Activated T-helper 2 cell treated with anti-CD3 and anti-CD28 coated beads, Interferon-gamma antibody, Interleukin-2, Interleukin-4, amounts not matched to agents 10 μg/mL and 5 μg/mL and 100 μg/mL, durations not matched to agents 14 hours and 24 hours and 36 hours (primary cell): ENCODE measurements around the gene ABLIM3. TPM values are rescaled to one million over a fixed set of nuclear protein-coding genes. Genes with fewer than 3 reads are reported as not detected.

Experiments used
- DNase-seq: peaks from one replicate; pipeline ENCODE4 v3.0.0; 2021; ENCODE audit warnings: low spot score
- H3K27ac Mint-ChIP-seq: one replicate; pipeline ENCODE4 v1.8.0; 2021; ENCODE audit warnings: mixed read lengths
- H3K27me3 Mint-ChIP-seq: one replicate; pipeline ENCODE4 v1.8.0; 2021; ENCODE audit warnings: low read depth, mixed read lengths
- H3K36me3 Mint-ChIP-seq: one replicate; pipeline ENCODE4 v1.8.0; 2021; ENCODE audit warnings: low read depth, mixed read lengths
- H3K4me1 Mint-ChIP-seq: one replicate; pipeline ENCODE4 v1.8.0; 2021; ENCODE audit warnings: low read depth, mixed read lengths
- H3K4me3 Mint-ChIP-seq: one replicate; pipeline ENCODE4 v1.8.0; 2021; ENCODE audit warnings: low read depth, mild to moderate bottlenecking, moderate library complexity, mixed read lengths
- H3K9me3 Mint-ChIP-seq: one replicate; pipeline ENCODE4 v1.8.0; 2021; ENCODE audit warnings: mixed read lengths
- intact Hi-C: fragments of 100-400 bp; cut with micrococcal nuclease; formaldehyde crosslinking; loops from one replicate; pipeline ENCODE4 v1.15.1; 2023
- total RNA-seq: library from RNA; stranded (reverse); gene quantifications from 2 replicates; pipeline ENCODE4 v1.2.3, GENCODE V29; 2022

ABLIM3 gene
- total RNA-seq, 1 donor from 2014 or later = not detected

DNA sequence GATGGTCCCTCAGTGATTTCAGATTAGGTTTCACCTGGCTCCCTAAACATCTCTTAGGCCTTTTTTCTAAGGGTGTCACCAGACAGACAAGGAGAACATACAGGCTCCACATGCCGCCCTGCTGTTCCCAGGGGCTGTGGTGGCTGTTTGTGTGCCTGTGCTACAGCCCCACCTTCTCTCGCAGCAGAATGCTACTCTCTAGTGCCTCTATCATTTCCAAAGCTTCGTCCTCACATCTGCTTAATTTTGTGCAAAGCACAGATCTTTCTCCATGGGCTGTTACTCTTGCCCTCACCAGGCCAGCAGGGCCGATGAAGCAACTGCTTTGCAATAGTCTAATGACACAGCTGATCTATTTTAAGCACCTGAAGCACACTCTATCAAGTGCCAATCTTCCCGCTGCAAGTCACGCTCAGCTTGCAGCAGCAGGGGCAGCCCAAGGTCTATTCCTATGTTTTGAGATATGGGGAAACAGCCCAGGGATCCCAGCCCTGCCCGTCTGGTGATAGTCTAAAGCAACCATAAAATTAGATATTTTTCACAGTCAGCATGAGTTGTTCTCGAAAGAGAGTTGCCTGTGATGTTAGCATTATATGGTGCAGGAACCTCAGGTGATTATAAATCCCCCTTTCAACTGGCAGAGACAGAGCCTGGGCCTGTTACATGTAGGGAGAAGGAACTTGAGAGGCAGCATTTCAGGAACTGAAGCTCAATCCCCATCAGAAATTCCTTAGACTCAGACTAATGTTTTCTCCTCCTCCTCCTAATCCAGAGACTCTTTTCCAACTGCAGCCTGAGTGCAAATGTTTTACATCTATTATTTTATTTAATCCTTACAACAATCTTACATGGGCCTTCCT is 12.7 kb downstream of the ABLIM3 start:
- Mint-ChIP-seq H3K4me1 (no peaks in the 10 kb centered on the region), H3K36me3 (no peaks in the 10 kb centered on the region), H3K27me3 (peaks cover 7% of the 10 kb centered on the region), H3K9me3 (no peaks in the 10 kb centered on the region), H3K4me3 (no peak overlapping the region), H3K27ac (no peak overlapping the region)
- intact Hi-C loops = no loop called here
- DNase-seq = no peak

DNA sequence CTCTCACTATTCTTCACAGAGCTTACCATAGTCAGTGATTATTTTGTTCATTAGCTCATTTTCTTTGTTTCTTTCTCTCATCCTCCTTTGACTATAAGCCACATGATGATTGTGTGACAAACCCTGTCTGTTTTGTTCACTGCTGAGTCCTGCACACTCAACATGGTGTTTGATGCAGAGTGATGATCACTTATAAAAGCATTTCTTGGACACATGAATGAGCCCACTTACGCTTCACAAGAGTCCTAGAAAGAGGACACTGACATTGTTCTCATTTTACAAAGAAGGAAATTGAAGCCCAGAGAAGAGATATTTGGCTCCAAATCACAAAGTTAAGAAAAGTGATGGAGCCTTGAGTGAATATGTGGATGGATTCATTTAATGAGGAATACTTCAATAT is 13.4 kb downstream of the ABLIM3 start:
- Mint-ChIP-seq H3K9me3 (no peaks in the 10 kb centered on the region), H3K27ac (no peak overlapping the region), H3K27me3 (peaks cover 9% of the 10 kb centered on the region), H3K4me1 (no peaks in the 10 kb centered on the region), H3K36me3 (no peaks in the 10 kb centered on the region), H3K4me3 (no peak overlapping the region)
- intact Hi-C loops = no loop called here
- DNase-seq = no peak

DNA sequence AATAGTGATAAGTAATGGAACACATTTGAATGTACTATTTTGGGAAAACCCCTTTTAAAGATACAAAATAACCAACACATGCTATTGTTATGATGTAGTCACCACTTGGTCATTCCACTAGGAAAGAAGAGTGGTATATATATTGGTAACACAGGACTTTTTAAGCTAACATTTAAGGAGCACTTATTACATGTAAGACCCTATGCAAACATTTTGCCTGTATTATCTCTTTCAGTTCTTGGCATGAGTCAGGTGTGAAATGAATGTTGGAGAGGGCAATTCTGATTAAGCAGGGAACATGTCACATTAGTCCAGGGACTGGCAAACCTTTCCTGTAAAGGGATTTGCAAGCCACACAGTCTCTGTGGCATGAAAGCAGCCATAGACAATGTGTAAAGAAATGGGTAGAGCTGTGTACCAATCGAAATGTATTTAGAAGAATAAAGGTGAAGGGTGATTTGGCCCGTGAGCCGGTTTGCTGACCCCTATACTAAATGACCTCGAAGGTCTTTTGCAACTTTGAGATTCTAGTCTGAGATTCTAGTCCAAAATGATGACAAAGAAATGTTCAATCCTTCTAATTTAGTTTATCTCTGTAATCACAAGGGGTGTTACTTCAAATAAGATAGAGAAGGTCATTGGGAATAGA is 15.3 kb downstream of the ABLIM3 start:
- Mint-ChIP-seq H3K27me3 (peaks cover 12% of the 10 kb centered on the region), H3K36me3 (no peaks in the 10 kb centered on the region), H3K4me3 (no peak overlapping the region), H3K27ac (no peak overlapping the region), H3K4me1 (no peaks in the 10 kb centered on the region), H3K9me3 (no peaks in the 10 kb centered on the region)
- DNase-seq = no peak
- intact Hi-C loops = no loop called here

DNA sequence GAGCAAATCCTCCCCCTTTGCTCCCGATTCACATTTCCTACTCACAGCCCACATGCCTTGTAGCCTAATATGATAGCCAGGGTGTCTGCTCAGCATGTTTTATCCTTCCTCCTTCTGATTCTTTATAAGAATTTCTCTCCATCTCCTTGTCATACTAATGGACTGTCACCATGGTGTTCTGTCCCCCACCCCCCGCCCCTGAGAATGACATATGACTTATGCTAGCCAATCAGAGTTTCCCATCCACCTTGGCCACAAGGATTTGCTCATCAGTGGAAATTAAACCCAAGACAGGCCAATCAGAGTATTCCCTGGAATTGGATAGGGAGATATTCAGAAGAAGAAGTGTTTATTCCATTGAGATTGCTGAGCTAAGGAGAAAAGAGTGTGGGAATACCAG is 16.0 kb downstream of the ABLIM3 start:
- no peaks in the 10 kb centered on the region for H3K4me1 Mint-ChIP-seq
- H3K27ac Mint-ChIP-seq = no peak overlapping the region
- no peaks in the 10 kb centered on the region for H3K9me3 Mint-ChIP-seq
- H3K27me3 Mint-ChIP-seq = peaks cover 12% of the 10 kb centered on the region
- intact Hi-C loops = no loop called here
- H3K4me3 Mint-ChIP-seq = no peak overlapping the region
- H3K36me3 Mint-ChIP-seq = no peaks in the 10 kb centered on the region
- DNase-seq = no peak

DNA sequence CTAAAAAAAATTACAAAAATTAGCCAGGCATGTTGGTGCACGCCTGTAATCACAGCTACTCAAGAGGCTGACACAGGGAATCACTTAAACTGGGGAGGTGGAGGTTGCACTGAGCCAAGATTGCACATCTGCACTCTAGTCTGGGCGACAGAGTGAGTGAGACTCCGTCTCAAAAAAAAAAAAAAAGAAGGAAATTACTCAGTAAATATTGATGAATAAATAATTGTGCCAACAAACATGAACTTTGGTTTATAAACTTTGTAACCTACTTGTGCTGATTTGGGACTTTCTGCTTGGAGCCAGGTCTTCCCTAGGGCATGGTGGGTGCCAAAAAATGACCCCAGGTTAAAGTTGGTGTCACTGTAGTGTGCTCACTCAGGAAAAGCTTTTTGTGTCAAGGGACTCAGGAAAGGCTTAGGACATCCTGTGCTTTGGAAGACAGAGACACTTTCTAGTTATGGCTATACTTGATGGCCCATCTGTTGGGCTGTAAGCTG is 19.0 kb downstream of the ABLIM3 start:
- Mint-ChIP-seq H3K27ac (no peak overlapping the region), H3K36me3 (no peaks in the 10 kb centered on the region), H3K27me3 (peaks cover 9% of the 10 kb centered on the region), H3K4me1 (no peaks in the 10 kb centered on the region), H3K9me3 (no peaks in the 10 kb centered on the region), H3K4me3 (no peak overlapping the region)
- no peak for DNase-seq
- intact Hi-C loops = no loop called here

DNA sequence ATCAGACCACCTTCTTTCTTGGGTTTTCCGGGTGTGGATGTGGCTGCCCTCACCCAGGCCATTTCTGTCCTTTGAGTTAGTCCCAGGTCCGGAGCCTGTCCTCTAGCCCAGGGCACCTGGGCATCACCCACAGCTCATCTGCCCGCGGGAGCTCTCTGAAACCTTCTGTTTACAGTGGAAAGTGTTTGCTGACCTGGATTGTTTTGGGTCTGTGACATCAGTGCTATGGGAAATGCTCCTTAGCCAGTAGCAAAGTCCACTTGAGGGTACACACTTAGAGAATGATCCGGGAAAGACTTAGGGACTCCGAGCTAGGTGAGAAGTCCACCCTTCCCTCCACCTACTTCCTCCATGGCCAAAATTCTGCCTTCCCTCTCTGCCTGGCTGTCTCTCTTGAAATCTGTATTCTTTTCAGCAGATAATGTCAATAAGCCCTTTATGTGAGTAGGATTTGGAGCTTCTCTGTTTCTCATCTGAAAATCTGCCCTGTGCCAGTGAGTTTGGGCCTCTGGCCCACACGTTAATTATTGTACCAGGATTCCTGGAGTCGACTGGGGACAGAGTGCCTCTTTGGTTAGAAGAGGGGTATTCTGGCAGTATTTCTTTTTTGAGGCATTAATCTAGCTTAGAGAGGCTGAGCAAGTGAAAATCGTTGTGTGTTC is 19.9 kb downstream of the ABLIM3 start:
- no peak for DNase-seq
- no peaks in the 10 kb centered on the region for H3K36me3 Mint-ChIP-seq
- intact Hi-C loops = no loop called here
- H3K9me3 Mint-ChIP-seq = no peaks in the 10 kb centered on the region
- no peaks in the 10 kb centered on the region for H3K4me1 Mint-ChIP-seq
- H3K27me3 Mint-ChIP-seq = peaks cover 13% of the 10 kb centered on the region
- no peak overlapping the region for H3K27ac Mint-ChIP-seq
- H3K4me3 Mint-ChIP-seq = no peak overlapping the region

DNA sequence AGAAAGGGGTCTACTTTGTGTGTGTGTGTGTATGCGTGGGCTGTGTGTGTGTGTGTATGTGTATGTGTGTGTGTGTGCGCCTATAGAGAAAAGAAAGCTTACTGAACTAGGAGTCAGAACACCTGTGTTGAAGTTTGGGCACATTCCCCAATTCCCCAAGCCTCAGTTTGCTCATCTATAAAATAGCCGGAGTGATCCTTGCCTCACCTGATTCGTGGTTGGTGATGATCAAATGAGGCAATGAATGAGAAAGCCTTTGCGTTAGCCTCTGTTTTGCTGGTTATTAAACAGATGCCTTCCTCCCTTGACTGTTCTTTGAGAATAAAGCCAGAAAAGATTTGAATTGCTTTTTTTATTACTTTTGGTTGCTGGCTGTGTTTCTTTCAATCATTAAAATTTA is 20.6 kb downstream of the ABLIM3 start:
- Mint-ChIP-seq H3K36me3 (no peaks in the 10 kb centered on the region), H3K9me3 (no peaks in the 10 kb centered on the region), H3K27me3 (peaks cover 19% of the 10 kb centered on the region), H3K27ac (no peak overlapping the region), H3K4me1 (no peaks in the 10 kb centered on the region), H3K4me3 (no peak overlapping the region)
- intact Hi-C loops = no loop called here
- DNase-seq = no peak

DNA sequence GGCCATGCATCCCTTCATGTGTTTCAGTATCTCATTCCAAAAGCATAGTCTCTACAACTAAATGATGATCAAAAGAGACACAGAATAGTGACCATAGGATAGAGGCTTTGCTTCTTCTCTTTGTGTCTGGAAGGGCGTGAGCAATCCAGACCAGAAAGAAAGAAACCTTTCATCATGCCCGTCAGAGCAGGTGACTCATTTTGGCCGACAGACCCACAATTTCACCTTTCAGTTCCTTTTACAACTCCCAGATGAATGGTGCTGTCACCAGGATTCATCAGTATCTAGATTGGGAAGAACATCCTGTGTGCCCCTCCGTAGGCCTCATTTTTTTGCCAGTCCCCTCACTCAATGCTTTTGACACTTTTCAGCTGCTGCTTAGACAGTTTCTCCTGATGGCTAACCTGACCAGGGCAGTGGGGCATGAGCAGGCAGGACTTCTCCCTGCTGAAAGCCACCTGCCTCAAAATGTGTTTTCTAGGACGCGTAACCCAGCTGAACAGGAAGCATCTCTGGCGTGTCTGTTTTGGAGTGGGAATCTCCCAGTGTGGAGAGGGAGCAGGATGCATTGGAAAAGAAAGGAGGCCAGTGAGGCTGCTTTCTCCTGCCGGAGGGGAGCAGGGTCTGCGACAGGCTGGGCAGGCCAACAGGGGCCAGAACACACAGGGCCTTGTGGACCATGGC is 21.2 kb downstream of the ABLIM3 start:
- no peak for DNase-seq
- Mint-ChIP-seq H3K27me3 (peaks cover 20% of the 10 kb centered on the region), H3K9me3 (no peaks in the 10 kb centered on the region), H3K36me3 (no peaks in the 10 kb centered on the region), H3K4me1 (no peaks in the 10 kb centered on the region), H3K4me3 (no peak overlapping the region), H3K27ac (no peak overlapping the region)
- intact Hi-C loops = no loop called here

DNA sequence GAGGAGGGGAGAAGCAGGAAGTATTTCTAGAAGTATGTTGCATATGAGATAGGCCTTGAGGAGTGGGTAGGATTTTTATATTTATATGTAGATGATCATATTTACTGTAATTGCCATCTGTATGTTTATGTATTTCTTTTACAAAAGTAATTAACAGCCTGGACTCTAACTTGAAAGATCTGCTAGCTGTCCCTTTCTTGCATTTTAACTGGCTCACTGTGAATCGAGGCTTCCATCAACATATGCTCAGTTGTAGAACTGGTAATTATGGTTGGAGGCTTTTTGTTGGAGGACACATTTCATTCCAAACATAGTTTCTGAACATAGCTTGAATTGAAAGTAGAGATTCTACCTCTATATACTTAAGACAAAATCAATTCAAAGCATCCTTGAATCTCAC is 23.4 kb downstream of the ABLIM3 start:
- H3K4me1 Mint-ChIP-seq = no peaks in the 10 kb centered on the region
- intact Hi-C loops = no loop called here

DNA sequence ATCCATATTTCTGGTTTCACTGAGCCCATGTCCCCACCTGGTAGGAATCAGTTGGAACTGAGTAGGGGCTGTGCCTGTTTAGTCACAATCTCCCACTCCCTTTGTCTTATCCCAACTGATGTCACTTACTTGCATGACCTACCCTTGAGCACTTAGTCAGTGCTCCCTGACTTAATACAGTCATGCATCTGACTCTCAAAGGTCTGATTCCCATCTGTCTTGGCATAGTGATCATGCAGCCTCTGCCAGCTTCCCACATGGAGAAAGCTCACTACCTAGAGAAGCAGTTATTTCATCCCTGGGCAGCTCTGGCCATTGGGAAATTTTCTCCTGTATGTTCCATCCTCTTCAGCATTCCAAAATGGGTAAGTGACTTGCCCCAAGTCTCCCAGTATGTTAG is 24.8 kb downstream of the ABLIM3 start:
- H3K9me3 Mint-ChIP-seq = no peaks in the 10 kb centered on the region
- H3K27ac Mint-ChIP-seq = no peak overlapping the region
- H3K4me3 Mint-ChIP-seq = no peak overlapping the region
- peaks cover 26% of the 10 kb centered on the region for H3K27me3 Mint-ChIP-seq
- H3K36me3 Mint-ChIP-seq = no peaks in the 10 kb centered on the region
- no peak for DNase-seq
- intact Hi-C loops = no loop called here
- no peaks in the 10 kb centered on the region for H3K4me1 Mint-ChIP-seq

More for the DNA sequence above, 23.4 kb downstream of the ABLIM3 start:
- Mint-ChIP-seq H3K4me3 (no peak overlapping the region), H3K36me3 (no peaks in the 10 kb centered on the region), H3K9me3 (no peaks in the 10 kb centered on the region), H3K27ac (no peak overlapping the region), H3K27me3 (peaks cover 24% of the 10 kb centered on the region)
- DNase-seq = no peak

DNA sequence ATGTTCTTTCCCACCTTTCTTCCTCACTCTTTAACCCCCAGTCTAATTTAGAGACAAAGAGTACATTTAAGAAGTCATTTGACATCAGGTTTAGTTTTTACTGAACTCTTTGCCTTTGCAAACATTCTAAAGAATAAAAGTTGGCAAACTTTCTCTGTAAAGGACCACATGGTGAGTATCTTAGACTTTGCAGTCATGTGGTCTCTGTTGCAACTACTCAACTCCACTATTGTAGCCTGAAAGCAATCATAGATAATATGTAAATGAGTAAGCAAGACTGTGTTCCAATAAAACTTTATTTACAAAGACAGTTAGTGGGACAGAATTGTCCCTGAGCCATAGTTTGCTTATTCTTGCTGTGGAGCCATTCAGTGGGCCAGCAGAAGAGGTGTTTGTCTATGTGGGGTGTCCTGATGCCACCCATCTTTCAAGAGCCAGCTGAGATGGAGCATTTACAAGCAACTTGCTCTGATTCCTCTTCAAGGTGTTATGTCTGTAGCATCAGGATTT is 25.4 kb downstream of the ABLIM3 start:
- intact Hi-C loops = no loop called here
- Mint-ChIP-seq H3K9me3 (no peaks in the 10 kb centered on the region), H3K27me3 (peaks cover 26% of the 10 kb centered on the region), H3K4me3 (no peak overlapping the region), H3K27ac (no peak overlapping the region), H3K4me1 (no peaks in the 10 kb centered on the region), H3K36me3 (no peaks in the 10 kb centered on the region)
- no peak for DNase-seq

DNA sequence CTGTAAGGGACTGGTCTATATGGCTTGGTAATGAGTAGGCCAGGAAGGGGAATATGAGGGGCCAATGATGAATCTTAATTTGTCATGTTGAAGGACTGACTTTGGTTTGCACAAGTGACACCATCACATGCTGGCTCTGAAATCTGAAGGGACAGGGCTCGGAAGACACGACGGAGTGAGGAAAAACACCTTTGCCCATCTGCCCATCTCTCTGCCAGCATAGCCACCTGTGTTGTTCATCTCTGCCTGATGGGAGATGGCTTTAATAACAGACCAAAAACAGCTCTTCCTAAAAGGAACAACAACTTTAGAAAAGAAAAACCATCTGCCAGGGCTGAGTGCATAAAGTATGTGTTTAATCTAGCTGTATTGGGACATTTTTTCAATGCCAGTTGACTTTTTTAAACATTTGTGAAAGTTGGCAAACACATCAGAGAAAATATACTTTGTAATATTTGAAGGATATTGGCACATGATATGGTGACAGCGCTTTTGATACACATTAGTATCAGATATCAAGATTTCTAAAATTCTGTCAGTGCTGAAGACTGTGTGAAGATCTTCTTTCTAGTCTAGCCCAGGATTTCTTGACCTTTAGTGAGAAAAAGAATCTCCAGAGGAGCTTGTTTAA is 27.1 kb downstream of the ABLIM3 start:
- Mint-ChIP-seq H3K27me3 (peaks cover 26% of the 10 kb centered on the region), H3K36me3 (no peaks in the 10 kb centered on the region), H3K4me3 (no peak overlapping the region), H3K27ac (no peak overlapping the region), H3K9me3 (no peaks in the 10 kb centered on the region), H3K4me1 (peaks cover 3% of the 10 kb centered on the region)
- intact Hi-C loops = no loop called here
- no peak for DNase-seq
